Ovary (tissue), 3 donors: ENCODE data around the gene ANKRD39.

ENCODE experiments used
- EP300 ChIP-seq: sonication (generic); formaldehyde crosslinking; IDR thresholded peaks from one replicate; pipeline ENCODE4 v1.6.1; 2017; ENCODE audit warnings: antibody characterized with exemption
- POLR2A ChIP-seq: fragments of 450-650 bp; IDR thresholded peaks from one replicate; pipeline ENCODE4 v1.6.1; 2017; ENCODE audit warnings: antibody characterized with exemption, mild to moderate bottlenecking, moderate library complexity
- TF ChIP-seq, protein P1 (sequence below), 3 donors: fragments of 450-650 bp in 2 of 3; fragments of 200-600 bp in 1 of 3; IDR thresholded peaks; one replicate each; pipeline versions ENCODE4 v1.5.1 to v1.8.0; 2016 to 2022; ENCODE audit warnings: antibody characterized with exemption in 3 of 3, mild to moderate bottlenecking in 1 of 3
- donor health status: DM: no; HTN: no; CAD: no.

GRCh38 chr2:96898641-96899412 lies 41.0 kb upstream of the ANKRD39 start:
- TF ChIP-seq, protein P1, sequence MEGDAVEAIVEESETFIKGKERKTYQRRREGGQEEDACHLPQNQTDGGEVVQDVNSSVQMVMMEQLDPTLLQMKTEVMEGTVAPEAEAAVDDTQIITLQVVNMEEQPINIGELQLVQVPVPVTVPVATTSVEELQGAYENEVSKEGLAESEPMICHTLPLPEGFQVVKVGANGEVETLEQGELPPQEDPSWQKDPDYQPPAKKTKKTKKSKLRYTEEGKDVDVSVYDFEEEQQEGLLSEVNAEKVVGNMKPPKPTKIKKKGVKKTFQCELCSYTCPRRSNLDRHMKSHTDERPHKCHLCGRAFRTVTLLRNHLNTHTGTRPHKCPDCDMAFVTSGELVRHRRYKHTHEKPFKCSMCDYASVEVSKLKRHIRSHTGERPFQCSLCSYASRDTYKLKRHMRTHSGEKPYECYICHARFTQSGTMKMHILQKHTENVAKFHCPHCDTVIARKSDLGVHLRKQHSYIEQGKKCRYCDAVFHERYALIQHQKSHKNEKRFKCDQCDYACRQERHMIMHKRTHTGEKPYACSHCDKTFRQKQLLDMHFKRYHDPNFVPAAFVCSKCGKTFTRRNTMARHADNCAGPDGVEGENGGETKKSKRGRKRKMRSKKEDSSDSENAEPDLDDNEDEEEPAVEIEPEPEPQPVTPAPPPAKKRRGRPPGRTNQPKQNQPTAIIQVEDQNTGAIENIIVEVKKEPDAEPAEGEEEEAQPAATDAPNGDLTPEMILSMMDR (IDR thresholded peaks at IDR 0.05): no peak
- no peak for TF ChIP-seq POLR2A
- TF ChIP-seq EP300: no peak
